Liver (tissue), 9 donors: ENCODE results near the gene MCCC1. TPM values are rescaled to one million over a fixed set of nuclear protein-coding genes. Genes with fewer than 3 reads are reported as not detected.
"Not testable (repeated sequence)": the region's sequence is repeated elsewhere in the genome, so short reads cannot be mapped to it uniquely, and the experiment has no call there.

Experiments
- DNase-seq: peaks from one replicate; pipeline ENCODE4 v3.0.0-alpha.2; 2017; ENCODE audit warnings: low spot score
- H3K27ac ChIP-seq, 2 donors: one replicate each; pipeline ENCODE4 v1.7.0; 2013; ENCODE audit warnings: inconsistent platforms in 2 of 2, low read length in 2 of 2, control low read depth in 1 of 2, low read depth in 1 of 2, mild to moderate bottlenecking in 1 of 2
- H3K27me3 ChIP-seq, 4 donors: one replicate each; pipeline versions ENCODE4 v1.6.1 to v1.7.0; 2013; ENCODE audit warnings: low read length in 3 of 4, inconsistent platforms in 1 of 4, mild to moderate bottlenecking in 1 of 4, moderate library complexity in 1 of 4; ENCODE audit not compliant: control insufficient read depth in 4 of 4, insufficient read depth in 4 of 4
- H3K36me3 ChIP-seq, 4 donors: one replicate each; pipeline versions ENCODE4 v1.6.1 to v1.7.0; 2013; ENCODE audit warnings: low read length in 3 of 4, mild to moderate bottlenecking in 3 of 4, low read depth in 1 of 4, moderate library complexity in 1 of 4; ENCODE audit not compliant: control insufficient read depth in 4 of 4, insufficient read depth in 3 of 4
- H3K4me1 ChIP-seq, 4 donors: one replicate each; pipeline versions ENCODE4 v1.6.1 to v1.7.0; 2013; ENCODE audit warnings: low read length in 3 of 4, mild to moderate bottlenecking in 3 of 4, moderate library complexity in 1 of 4; ENCODE audit not compliant: control insufficient read depth in 4 of 4, insufficient read depth in 4 of 4
- H3K4me3 ChIP-seq, 3 donors: one replicate each; pipeline versions ENCODE4 v1.6.1 to v1.7.0; 2013; ENCODE audit warnings: low read length in 3 of 3, control low read depth in 1 of 3, low read depth in 1 of 3, mild to moderate bottlenecking in 1 of 3
- H3K9ac ChIP-seq, 2 donors: one replicate each; pipeline ENCODE4 v1.7.0; 2013; ENCODE audit warnings: low read length in 2 of 2, mild to moderate bottlenecking in 2 of 2, moderate library complexity in 2 of 2, control low read depth in 1 of 2, low read depth in 1 of 2
- H3K9me3 ChIP-seq, 4 donors: one replicate each; pipeline versions ENCODE4 v1.6.1 to v1.7.0; 2013; ENCODE audit warnings: low read length in 3 of 4; ENCODE audit not compliant: control insufficient read depth in 4 of 4
- ATF3 ChIP-seq: IDR thresholded peaks from 2 replicates; pipeline ENCODE4 v1.6.1; 2016; ENCODE audit warnings: antibody characterized with exemption
- EGR1 ChIP-seq, 2 donors: IDR thresholded peaks; 2 replicates each; pipeline ENCODE4 v1.6.1; 2016 to 2018; ENCODE audit warnings: antibody characterized with exemption in 2 of 2, low read depth in 2 of 2
- FOXA1 ChIP-seq: IDR thresholded peaks from 2 replicates; pipeline ENCODE4 v1.6.1; 2016; ENCODE audit warnings: antibody characterized with exemption
- FOXA2 ChIP-seq: IDR thresholded peaks from 2 replicates; pipeline ENCODE4 v1.6.1; 2016; ENCODE audit warnings: antibody characterized with exemption
- GABPA ChIP-seq, 2 donors: IDR thresholded peaks in 1 of 2; conservative IDR thresholded peaks in 1 of 2; 2 replicates each; pipeline ENCODE4 v1.6.1; 2016; ENCODE audit warnings: antibody characterized with exemption in 2 of 2, mild to moderate bottlenecking in 1 of 2, moderate library complexity in 1 of 2
- HNF4A ChIP-seq, 2 donors: conservative IDR thresholded peaks; 2 replicates each; pipeline ENCODE4 v1.6.1; 2016; ENCODE audit warnings: antibody characterized with exemption in 2 of 2, mild to moderate bottlenecking in 2 of 2
- RAD21 ChIP-seq, 2 donors: IDR thresholded peaks; 2 replicates each; pipeline ENCODE4 v1.6.1; 2016; ENCODE audit warnings: antibody characterized with exemption in 2 of 2, mild to moderate bottlenecking in 2 of 2
- REST ChIP-seq: IDR thresholded peaks from 2 replicates; pipeline ENCODE4 v1.6.1; 2016; ENCODE audit warnings: antibody characterized with exemption, mild to moderate bottlenecking
- RXRA ChIP-seq, 2 donors: IDR thresholded peaks; 2 replicates each; pipeline ENCODE4 v1.6.1; 2017 to 2018; ENCODE audit warnings: antibody characterized with exemption in 2 of 2, mild to moderate bottlenecking in 1 of 2
- TAF1 ChIP-seq: conservative IDR thresholded peaks from 2 replicates; pipeline ENCODE4 v1.6.1; 2016; ENCODE audit warnings: antibody characterized with exemption, mild to moderate bottlenecking
- YY1 ChIP-seq: IDR thresholded peaks from 2 replicates; pipeline ENCODE4 v1.6.1; 2016; ENCODE audit warnings: antibody characterized with exemption, mild to moderate bottlenecking
- WGBS: extraction: QIAGEN DNeasy Blood & Tissue Kit; methylation state at CpG from one replicate; pipeline ENCODE4 v1.1.7; 2013; 5-methylcytosine and 5-hydroxymethylcytosine counted together
- polyA plus RNA-seq, 2 donors: library from polyadenylated mRNA; stranded (reverse) in 1 of 2; unstranded in 1 of 2; fragments of 200-250 nt in 1 of 2; fragments of >200 nt in 1 of 2; fragmentation: Nextera tagmentation in 1 of 2; extraction: Ambion mirVana in 1 of 2; gene quantifications; one replicate each; pipeline versions ENCODE4 v1.2.1 to v1.2.3, GENCODE V29; 2013 to 2015
- total RNA-seq, 2 donors: library from RNA; depleted of rRNA; stranded (reverse); fragments of >200 nt; gene quantifications; one replicate each; pipeline ENCODE4 v1.2.3, GENCODE V29; 2014
- TF ChIP-seq, protein P1 (sequence below): IDR thresholded peaks from 2 replicates; pipeline ENCODE4 v1.6.1; 2016; ENCODE audit warnings: antibody characterized with exemption
- TF ChIP-seq, protein P2 (sequence below): fragments of 150-350 bp; IDR thresholded peaks from 2 replicates; pipeline ENCODE4 v1.5.1; 2017; ENCODE audit warnings: improper control_type of control experiment, low read depth, low read length; ENCODE audit not compliant: missing input control
- donor health status: healthy.
- donor health status: healthy.
- donor health status: healthy.
- donor health status: healthy.
- donor health status: healthy.

MCCC1 gene
- total and polyA plus RNA-seq, 4 donors = 23.4 to 40.0 (median 34.5) TPM

DNA sequence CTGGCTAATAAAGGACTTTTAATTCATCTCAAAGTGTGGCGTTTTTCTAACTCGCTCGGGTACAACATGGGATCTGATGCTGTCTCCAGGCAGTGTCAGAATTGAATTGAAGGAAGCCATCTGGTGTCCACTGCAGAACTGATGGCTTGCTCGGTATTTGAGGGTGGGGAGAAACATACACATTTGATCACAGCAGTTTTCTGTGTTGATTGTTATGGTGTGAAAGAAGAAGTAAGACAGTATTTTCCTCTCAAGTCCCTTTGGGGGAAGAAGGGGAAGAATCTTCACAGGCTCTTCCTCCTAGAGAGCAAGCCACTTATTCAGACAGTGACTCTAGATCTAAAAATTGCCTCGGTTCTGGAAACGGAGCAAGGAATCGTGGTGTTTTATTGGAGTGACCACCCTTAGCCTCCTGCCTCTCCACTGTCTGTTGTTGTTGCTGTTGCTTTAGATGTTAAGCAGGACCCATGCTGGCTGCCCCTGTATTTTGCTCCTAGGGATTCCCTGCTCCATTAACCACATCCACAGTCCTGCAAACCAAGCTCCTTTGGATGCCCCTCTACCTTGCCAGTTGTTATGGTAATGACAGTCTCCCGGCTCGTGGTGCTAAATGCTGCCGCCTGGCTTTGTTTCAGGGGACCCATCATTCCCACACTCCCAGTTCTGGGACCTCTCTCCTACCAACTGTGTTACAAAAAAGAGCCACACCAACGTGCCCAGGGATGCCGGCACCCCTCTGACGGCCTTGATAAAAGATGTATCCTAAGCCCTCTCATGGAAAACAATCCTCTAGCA, 15.3 kb upstream of the MCCC1 start:
- H3K4me1 ChIP-seq = peaks cover 0 to 8% (median 7%) of the 10 kb centered on the region in 4 donors
- no peak for DNase-seq
- H3K27me3 ChIP-seq = no peaks in the 10 kb centered on the region

DNA sequence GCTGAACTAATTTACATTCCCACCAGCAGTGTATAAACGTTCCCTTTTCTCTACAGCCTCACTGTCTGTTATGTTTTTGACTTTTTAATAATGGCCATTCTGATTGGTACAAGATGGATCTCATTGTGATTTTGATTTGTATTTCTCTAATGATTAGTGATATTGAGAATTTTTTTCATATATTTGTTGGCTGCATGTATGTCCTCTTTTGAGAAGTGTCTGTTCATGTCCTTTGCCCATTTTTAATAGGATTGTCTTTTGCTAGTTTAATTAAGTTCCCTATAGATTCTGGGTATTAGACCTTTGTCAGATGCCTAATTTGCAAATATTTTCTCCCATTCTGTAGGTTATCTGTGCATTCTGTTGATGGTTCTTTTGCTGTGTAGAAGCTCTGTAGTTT, 10.6 kb upstream of the MCCC1 start:
- H3K4me3 ChIP-seq, H3K27ac ChIP-seq, DNase-seq, H3K9ac ChIP-seq, H3K36me3 ChIP-seq, H3K27me3 ChIP-seq, H3K9me3 ChIP-seq: not testable (repeated sequence)
- peaks cover 3 to 12% (median 7%) of the 10 kb centered on the region in 4 donors for H3K4me1 ChIP-seq
- WGBS = 91% methylated on average over 1 of the region's 1 CpG

More for the DNA sequence above, 15.3 kb upstream of the MCCC1 start:
- H3K36me3 ChIP-seq = no peaks in the 10 kb centered on the region
- no peak overlapping the region for H3K27ac ChIP-seq
- WGBS = 46% methylated on average over 13 of the region's 13 CpGs
- TF ChIP-seq, protein P1, sequence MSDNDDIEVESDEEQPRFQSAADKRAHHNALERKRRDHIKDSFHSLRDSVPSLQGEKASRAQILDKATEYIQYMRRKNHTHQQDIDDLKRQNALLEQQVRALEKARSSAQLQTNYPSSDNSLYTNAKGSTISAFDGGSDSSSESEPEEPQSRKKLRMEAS = no peak
- TF ChIP-seq REST = no peak
- TF ChIP-seq TAF1 = no peak
- no peak for TF ChIP-seq RXRA (IDR thresholded peaks at IDR 0.05)
- TF ChIP-seq RAD21 (IDR thresholded peaks at IDR 0.05) = no peak
- TF ChIP-seq YY1 = no peak
- TF ChIP-seq EGR1 (IDR thresholded peaks at IDR 0.05; ENCODE audit: low read depth in 2 of 2) = no peak
- TF ChIP-seq HNF4A (conservative IDR thresholded peaks at IDR 0.05) = no peak
- no peak for TF ChIP-seq FOXA1
- TF ChIP-seq, protein P2, sequence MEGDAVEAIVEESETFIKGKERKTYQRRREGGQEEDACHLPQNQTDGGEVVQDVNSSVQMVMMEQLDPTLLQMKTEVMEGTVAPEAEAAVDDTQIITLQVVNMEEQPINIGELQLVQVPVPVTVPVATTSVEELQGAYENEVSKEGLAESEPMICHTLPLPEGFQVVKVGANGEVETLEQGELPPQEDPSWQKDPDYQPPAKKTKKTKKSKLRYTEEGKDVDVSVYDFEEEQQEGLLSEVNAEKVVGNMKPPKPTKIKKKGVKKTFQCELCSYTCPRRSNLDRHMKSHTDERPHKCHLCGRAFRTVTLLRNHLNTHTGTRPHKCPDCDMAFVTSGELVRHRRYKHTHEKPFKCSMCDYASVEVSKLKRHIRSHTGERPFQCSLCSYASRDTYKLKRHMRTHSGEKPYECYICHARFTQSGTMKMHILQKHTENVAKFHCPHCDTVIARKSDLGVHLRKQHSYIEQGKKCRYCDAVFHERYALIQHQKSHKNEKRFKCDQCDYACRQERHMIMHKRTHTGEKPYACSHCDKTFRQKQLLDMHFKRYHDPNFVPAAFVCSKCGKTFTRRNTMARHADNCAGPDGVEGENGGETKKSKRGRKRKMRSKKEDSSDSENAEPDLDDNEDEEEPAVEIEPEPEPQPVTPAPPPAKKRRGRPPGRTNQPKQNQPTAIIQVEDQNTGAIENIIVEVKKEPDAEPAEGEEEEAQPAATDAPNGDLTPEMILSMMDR = no peak
- no peak for TF ChIP-seq ATF3
- no peak for TF ChIP-seq GABPA (IDR thresholded peaks at IDR 0.05 in 1 of 2, conservative IDR thresholded peaks at IDR 0.05 in 1 of 2)
- TF ChIP-seq FOXA2 = no peak
- no peak overlapping the region for H3K9ac ChIP-seq
- H3K9me3 ChIP-seq = no peaks in the 10 kb centered on the region
- no peak overlapping the region for H3K4me3 ChIP-seq
